ENCODE results near the gene OXT. TPM values are rescaled to one million over a fixed set of nuclear protein-coding genes. Genes with fewer than 3 reads are reported as not detected.

OXT gene
- total RNA-seq, 2 experiments from 2014 or later: not detected

GRCh38 chr20:3119044-3119443 lies 47.6 kb downstream of the OXT start:
- CTCF ChIA-PET (ENCODE audit: unreplicated experiment): interaction anchor here (0.9 kb wide), 1 partner anchor 19 kb away, joined by 3 read pairs; no protein-coding TSS in a partner anchor
- Histone ChIP-seq H3K4me1 (ENCODE audit: insufficient read depth, low read length, poor library complexity, severe bottlenecking) (peaks cover 14% of the 10 kb centered on the region), H3K4me3 (ENCODE audit: low read depth, low read length, poor library complexity, severe bottlenecking) (no peak overlapping the region)

GRCh38 chr20:3121271-3121911 lies 50.0 kb downstream of the OXT start:
- TF ChIP-seq EZH2phosphoT487 (IDR thresholded peaks at IDR 0.05; ENCODE audit: borderline replicate concordance, low read depth, low read length): no peak
- TF ChIP-seq, protein P1, sequence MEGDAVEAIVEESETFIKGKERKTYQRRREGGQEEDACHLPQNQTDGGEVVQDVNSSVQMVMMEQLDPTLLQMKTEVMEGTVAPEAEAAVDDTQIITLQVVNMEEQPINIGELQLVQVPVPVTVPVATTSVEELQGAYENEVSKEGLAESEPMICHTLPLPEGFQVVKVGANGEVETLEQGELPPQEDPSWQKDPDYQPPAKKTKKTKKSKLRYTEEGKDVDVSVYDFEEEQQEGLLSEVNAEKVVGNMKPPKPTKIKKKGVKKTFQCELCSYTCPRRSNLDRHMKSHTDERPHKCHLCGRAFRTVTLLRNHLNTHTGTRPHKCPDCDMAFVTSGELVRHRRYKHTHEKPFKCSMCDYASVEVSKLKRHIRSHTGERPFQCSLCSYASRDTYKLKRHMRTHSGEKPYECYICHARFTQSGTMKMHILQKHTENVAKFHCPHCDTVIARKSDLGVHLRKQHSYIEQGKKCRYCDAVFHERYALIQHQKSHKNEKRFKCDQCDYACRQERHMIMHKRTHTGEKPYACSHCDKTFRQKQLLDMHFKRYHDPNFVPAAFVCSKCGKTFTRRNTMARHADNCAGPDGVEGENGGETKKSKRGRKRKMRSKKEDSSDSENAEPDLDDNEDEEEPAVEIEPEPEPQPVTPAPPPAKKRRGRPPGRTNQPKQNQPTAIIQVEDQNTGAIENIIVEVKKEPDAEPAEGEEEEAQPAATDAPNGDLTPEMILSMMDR (conservative IDR thresholded peaks at IDR 0.05; ENCODE audit: low read length): no peak
- no peak overlapping the region for H2AFZ ChIP-seq (ENCODE audit: low read length)
- BruUV-seq (replicated peaks): no TSS peak
- intact Hi-C loops (cut with micrococcal nuclease; ENCODE audit: unreplicated experiment): no loop called here
- no peak overlapping the region for H3K4me3 ChIP-seq (ENCODE audit: low read depth, low read length, poor library complexity, severe bottlenecking)
- peaks cover 34% of the 10 kb centered on the region for H3K36me3 ChIP-seq (ENCODE audit: insufficient read depth, low read length)
- H3K79me2 ChIP-seq (ENCODE audit: insufficient read depth, low read depth, low read length): no peaks in the 10 kb centered on the region
- no peak overlapping the region for H3K27ac ChIP-seq (ENCODE audit: low read depth, low read length, poor library complexity, severe bottlenecking)
- POLR2A ChIA-PET: no interaction called here
- CTCF ChIA-PET (ENCODE audit: unreplicated experiment): no interaction called here
- H3K9me3 ChIP-seq (ENCODE audit: low read length): peaks cover 17% of the 10 kb centered on the region; the same call in 1 of the 2 replicates
- no peak overlapping the region for H3K4me2 ChIP-seq (ENCODE audit: low read length)
- no peak for DNase-seq (ENCODE audit: low spot score)
- H3K4me1 ChIP-seq (ENCODE audit: insufficient read depth, low read length, poor library complexity, severe bottlenecking): peaks cover 14% of the 10 kb centered on the region
- no peaks in the 10 kb centered on the region for H4K20me1 ChIP-seq (ENCODE audit: insufficient read depth, low read length)
- H3K9me2 ChIP-seq (ENCODE audit: insufficient read depth, low read length): no peaks in the 10 kb centered on the region

More at GRCh38 chr20:3119044-3119443, 47.6 kb downstream of the OXT start:
- Histone ChIP-seq H3K79me2 (ENCODE audit: insufficient read depth, low read depth, low read length) (no peaks in the 10 kb centered on the region), H3K9me2 (ENCODE audit: insufficient read depth, low read length) (no peaks in the 10 kb centered on the region), H3K36me3 (ENCODE audit: insufficient read depth, low read length) (peaks cover 34% of the 10 kb centered on the region), H3K4me2 (ENCODE audit: low read length) (no peak overlapping the region), H4K20me1 (ENCODE audit: insufficient read depth, low read length) (no peaks in the 10 kb centered on the region), H3K27ac (ENCODE audit: low read depth, low read length, poor library complexity, severe bottlenecking) (no peak overlapping the region), H3K9me3 (ENCODE audit: low read length) (peaks cover 17% of the 10 kb centered on the region; the same call in 1 of the 2 replicates), H2AFZ (ENCODE audit: low read length) (no peak overlapping the region)
- POLR2A ChIA-PET: no interaction called here
- intact Hi-C loops (cut with micrococcal nuclease; ENCODE audit: unreplicated experiment): no loop called here
- no peak for DNase-seq (ENCODE audit: low spot score)
- TF ChIP-seq, protein P1 (conservative IDR thresholded peaks at IDR 0.05; ENCODE audit: low read length): no peak
- no peak for TF ChIP-seq EZH2phosphoT487 (IDR thresholded peaks at IDR 0.05; ENCODE audit: borderline replicate concordance, low read depth, low read length)
- BruUV-seq (replicated peaks): no TSS peak

Other genes starting within 250 kb of the OXT start
- 6.9 and 8.4 TPM in 2 replicates for gene PCED1A, start 231.0 kb upstream of the OXT start, total RNA-seq (2014; rRNA removed; shearing (Covaris generic))
- 9.8 and 10.3 TPM in 2 replicates for gene PCED1A, start 231.0 kb upstream of the OXT start, total RNA-seq (2022)
- 27.0 and 32.6 TPM in 2 replicates for gene VPS16, start 230.9 kb upstream of the OXT start, total RNA-seq (2014; rRNA removed; shearing (Covaris generic))
- gene VPS16, start 230.9 kb upstream of the OXT start, total RNA-seq (2022): 37.8 and 39.0 TPM in 2 replicates
- 28.1 and 33.3 TPM in 2 replicates for gene PTPRA, start 198.1 kb upstream of the OXT start, total RNA-seq (2014; rRNA removed; shearing (Covaris generic))
- 47.2 and 54.9 TPM in 2 replicates for gene PTPRA, start 198.1 kb upstream of the OXT start, total RNA-seq (2022)
- gene GNRH2, start 28.0 kb upstream of the OXT start, total RNA-seq (2014; rRNA removed; shearing (Covaris generic)): 0.44 and 0.98 TPM in 2 replicates
- 0.61 and 1.1 TPM in 2 replicates for gene GNRH2, start 28.0 kb upstream of the OXT start, total RNA-seq (2022)
- gene MRPS26, start 25.6 kb upstream of the OXT start, total RNA-seq (2014; rRNA removed; shearing (Covaris generic)): 78.1 and 85.8 TPM in 2 replicates
- 73.2 and 73.3 TPM in 2 replicates for gene MRPS26, start 25.6 kb upstream of the OXT start, total RNA-seq (2022)
- gene AVP, start 13.1 kb downstream of the OXT start, total RNA-seq (2014; rRNA removed; shearing (Covaris generic)): not detected in 2 replicates
- gene AVP, start 13.1 kb downstream of the OXT start, total RNA-seq (2022): not detected in 2 replicates
- 15.7 and 18.1 TPM in 2 replicates for gene FASTKD5, start 88.2 kb downstream of the OXT start, total RNA-seq (2014; rRNA removed; shearing (Covaris generic))
- 15.7 and 15.8 TPM in 2 replicates for gene FASTKD5, start 88.2 kb downstream of the OXT start, total RNA-seq (2022)
- gene UBOX5, start 88.2 kb downstream of the OXT start, total RNA-seq (2014; rRNA removed; shearing (Covaris generic)): 3.2 and 4.1 TPM in 2 replicates
- gene UBOX5, start 88.2 kb downstream of the OXT start, total RNA-seq (2022): 5.2 and 5.3 TPM in 2 replicates
- gene LZTS3, start 101.9 kb downstream of the OXT start, total RNA-seq (2014; rRNA removed; shearing (Covaris generic)): 4.5 and 4.7 TPM in 2 replicates
- 4.2 and 5.0 TPM in 2 replicates for gene LZTS3, start 101.9 kb downstream of the OXT start, total RNA-seq (2022)
- gene DDRGK1, start 133.1 kb downstream of the OXT start, total RNA-seq (2014; rRNA removed; shearing (Covaris generic)): 35.5 and 37.7 TPM in 2 replicates
- gene DDRGK1, start 133.1 kb downstream of the OXT start, total RNA-seq (2022): 52.0 and 55.0 TPM in 2 replicates
- gene ITPA, start 137.9 kb downstream of the OXT start, total RNA-seq (2014; rRNA removed; shearing (Covaris generic)): 58.0 and 66.4 TPM in 2 replicates
- 54.4 and 62.4 TPM in 2 replicates for gene ITPA, start 137.9 kb downstream of the OXT start, total RNA-seq (2022)
- gene SLC4A11, start 167.6 kb downstream of the OXT start, total RNA-seq (2014; rRNA removed; shearing (Covaris generic)): 4.2 and 4.4 TPM in 2 replicates
- 26.9 and 27.5 TPM in 2 replicates for gene SLC4A11, start 167.6 kb downstream of the OXT start, total RNA-seq (2022)